Right renal cortex interstitium (tissue), 3 donors: ENCODE results near the gene FOXP3. TPM values are rescaled to one million over a fixed set of nuclear protein-coding genes. Genes with fewer than 3 reads are reported as not detected.
"Not testable (repeated sequence)": the region's sequence is repeated elsewhere in the genome, so short reads cannot be mapped to it uniquely, and the experiment has no call there.

Experiments used
- DNase-seq, 3 donors: peaks; one replicate each; pipeline ENCODE4 v3.0.0-alpha.2; 2013; ENCODE audit warnings: low read depth in 3 of 3, low spot score in 2 of 3
- polyA plus RNA-seq, 3 donors: library from polyadenylated mRNA; unstranded; fragments of 120-200 nt; gene quantifications; one replicate each; pipeline ENCODE4 v1.2.1, GENCODE V29; 2013; ENCODE audit not compliant: insufficient read length in 3 of 3

FOXP3 gene, protein sequence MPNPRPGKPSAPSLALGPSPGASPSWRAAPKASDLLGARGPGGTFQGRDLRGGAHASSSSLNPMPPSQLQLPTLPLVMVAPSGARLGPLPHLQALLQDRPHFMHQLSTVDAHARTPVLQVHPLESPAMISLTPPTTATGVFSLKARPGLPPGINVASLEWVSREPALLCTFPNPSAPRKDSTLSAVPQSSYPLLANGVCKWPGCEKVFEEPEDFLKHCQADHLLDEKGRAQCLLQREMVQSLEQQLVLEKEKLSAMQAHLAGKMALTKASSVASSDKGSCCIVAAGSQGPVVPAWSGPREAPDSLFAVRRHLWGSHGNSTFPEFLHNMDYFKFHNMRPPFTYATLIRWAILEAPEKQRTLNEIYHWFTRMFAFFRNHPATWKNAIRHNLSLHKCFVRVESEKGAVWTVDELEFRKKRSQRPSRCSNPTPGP
- under 1 TPM; 0.76 to 0.82 (median 0.79) TPM for polyA plus RNA-seq

DNA sequence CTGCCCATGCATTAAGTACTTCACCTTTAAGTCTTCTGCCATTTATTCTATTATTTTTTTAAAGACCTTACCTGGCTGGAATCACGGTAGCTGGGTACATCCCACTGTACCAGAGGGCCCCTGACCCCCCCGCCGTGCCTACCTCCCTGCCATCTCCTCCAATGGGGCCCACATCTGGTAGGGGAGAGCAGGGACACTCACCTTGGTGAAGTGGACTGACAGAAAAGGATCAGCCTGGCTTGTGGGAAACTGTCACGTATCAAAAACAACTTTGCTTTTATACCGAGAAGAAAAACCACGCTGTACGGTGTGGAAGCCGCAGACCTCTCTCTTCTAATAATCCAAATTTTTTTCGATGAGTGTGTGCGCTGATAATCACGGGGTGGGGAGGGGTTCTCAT is at the start of gene FOXP3:
Gene FOXP3, minus strand, starts transcription at position 251 of the 400 bp plus-strand sequence. CDS start 6,205 bp downstream, outside the sequence.
- no peak for DNase-seq

DNA sequence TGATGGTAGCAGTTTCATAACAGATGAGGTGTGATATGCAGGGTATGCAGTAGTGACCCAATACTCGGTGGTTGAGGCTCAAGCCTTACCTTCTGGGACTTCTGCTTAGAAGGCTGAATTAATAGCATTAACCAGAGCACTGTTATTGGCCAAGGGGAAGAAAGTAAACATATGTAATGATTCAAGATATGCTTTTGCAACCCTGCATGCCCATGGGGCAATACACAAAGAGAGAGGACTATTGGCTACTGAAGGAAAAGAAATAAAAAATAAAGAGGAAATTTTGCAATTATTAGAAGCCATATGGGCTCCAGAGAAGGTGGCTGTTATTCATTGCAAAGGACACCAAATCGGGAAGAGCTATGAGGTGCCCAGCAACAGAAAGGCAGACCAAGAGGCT is 47.7 kb upstream of the FOXP3 start:
- no peak for DNase-seq

DNA sequence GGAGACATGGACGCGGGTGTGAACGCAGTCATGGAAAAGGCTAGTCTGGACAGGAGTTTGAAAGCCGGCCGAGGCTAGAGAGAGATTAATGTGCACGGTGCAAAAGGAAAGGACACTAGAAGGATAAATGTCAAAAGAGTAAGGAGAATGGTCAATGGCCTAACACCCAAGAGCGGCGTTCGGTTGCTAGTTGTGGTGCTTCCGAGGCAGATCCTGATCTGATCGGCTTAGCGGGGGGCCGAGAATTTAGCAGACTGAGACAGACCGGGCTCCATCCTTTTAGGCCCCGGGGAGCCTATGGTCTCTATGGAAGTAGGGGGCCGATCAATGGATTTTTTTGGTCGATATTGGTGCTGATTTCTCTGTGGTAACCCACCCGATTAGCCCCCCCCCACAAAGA is 45.9 kb upstream of the FOXP3 start:
- no peak for DNase-seq

DNA sequence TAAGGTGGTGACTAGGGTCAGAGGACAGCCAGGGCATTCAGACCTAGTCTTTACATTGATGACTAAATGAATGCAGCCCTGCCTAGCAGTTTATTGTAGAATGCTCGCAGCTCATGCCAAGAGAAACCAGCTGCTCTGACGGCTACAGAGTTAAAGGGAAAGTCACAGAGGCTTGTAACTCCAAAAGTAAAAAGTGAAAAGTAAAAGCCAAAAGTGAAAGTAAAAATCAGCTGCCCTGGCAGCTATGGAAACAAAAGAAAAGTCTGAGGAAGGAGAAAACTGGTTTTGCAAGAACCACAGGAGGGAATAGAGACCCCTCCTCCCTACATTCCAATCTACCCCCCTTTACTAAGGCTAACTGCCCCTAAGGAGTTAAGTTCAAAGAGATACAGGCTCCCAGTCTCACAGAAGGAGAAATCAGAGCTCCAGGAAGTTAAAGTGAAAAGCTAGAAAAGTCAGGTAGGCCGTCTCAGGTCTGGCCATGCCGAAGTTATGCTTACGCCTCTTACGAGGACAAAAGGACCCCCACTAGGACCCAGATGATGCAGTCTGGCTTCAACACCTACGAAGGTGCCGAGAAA is 45.0 kb upstream of the FOXP3 start:
- DNase-seq, result peak in 2 of 3 donors; percentile 10 to 30

DNA sequence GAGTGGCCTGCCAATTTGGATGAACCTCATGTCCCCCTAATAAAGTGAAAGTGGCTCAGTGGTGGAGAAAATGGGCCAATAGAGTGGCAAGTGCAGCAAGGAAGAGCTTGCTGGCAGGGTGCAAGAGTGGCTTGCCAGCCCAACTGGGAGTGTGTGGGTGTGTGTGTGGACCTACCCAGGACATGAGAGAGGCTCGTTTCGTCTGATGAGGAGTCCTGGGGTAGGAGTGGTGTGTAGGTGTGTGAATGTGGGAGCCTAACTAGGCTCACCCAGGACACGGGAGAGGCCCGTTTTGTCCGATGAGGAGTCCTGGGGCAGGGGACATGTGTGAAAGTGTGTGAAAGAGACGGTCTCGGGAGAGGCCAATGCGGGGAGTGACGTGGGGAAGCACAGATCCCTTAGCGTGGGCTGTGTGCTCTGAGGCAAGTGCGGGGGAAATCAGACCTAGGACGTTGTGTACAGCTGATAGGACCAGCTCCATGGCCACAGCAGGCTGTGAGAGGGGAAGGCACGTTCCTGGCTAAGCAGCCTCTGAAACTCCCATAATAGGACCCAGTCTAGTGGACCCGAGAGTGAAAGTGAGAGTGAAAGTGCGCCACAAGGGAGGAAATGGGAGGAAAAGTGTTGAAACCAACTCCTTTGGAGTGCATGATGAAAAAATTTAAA is 44.2 kb upstream of the FOXP3 start:
- DNase-seq, result no peak

DNA sequence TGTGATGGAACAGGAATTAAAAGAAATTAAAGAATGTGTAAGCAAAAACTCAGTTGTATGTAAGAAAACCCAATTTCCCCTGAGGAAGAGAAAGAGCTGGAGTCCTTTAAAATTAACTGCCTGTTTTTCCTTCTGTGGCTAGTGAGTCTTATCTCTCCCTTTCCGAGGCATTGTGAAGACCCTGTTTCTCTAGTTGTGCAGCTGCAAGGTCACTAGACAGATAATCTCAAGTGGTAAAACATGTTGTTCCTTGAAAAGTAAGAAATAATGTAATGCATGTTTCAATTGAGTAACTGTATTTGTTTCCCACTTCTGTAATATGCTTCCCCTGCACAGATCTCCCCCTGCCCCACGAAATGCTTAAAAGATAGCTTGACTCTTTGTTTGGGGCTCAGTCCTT is 43.3 kb upstream of the FOXP3 start:
- not testable (repeated sequence) for DNase-seq

DNA sequence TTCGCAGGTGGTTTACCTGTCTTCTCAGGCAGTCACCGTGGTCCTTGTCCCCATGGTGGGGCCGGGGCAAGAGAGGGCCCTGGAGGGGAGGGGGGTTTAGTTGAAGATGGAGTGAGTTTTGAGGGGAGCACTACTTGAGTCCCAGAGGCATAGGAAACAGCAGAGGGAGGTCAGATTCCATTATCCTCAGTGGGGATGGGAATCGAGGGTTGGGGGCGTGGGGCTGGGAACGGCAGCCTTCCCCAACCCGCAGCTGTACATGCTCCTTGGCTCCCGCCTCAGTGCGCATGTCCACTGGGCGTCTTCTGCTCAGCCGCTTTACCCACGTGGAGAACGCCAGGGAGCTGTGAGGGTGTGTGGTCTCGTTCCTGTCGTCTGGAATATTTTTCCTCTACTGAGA is 38.8 kb upstream of the FOXP3 start, which contains the start of gene GAGE10:
Gene GAGE10, plus strand, starts transcription at position 301 of the 400 bp plus-strand sequence. CDS start 1,214 bp downstream, outside the sequence.
- DNase-seq, result no peak

DNA sequence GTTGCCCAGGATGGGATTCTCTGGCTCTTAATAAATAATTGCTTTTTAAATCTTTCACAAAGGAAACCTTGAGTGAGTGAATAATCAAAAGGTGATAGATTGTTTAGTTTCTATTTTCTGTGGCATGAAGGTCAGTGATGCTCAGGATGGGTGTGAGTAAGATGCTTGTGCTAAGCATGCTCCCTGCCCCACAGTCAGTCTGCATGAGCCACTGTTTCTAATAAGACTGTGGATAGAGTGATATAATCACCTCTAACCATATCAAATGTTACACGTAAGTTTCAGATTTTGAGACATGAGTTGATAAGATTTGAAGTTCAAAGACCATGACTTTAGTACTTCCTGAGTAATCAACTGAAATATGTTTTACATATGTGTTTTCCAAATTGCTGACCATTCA is 36.2 kb upstream of the FOXP3 start:
- DNase-seq, result no peak

DNA sequence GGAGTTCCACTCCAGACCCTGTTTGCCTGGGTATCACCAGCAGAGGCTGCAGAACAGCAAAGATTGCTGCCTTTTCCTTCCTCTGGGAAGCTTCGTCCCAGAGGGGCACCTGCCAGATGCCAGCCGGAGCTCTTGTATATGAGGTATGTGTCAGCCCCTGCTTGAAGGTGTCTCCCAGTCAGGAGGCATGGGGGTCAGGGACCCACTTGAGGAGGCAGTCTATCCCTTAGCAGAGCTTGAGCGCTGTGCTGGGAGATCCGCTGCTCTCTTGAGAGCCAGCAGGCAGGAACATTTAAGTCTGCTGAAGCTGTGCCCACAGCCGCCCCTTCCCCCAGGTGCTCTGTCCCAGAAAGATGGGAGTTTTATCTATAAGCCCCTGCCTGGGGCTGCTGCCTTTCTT is 34.8 kb upstream of the FOXP3 start:
- not testable (repeated sequence) for DNase-seq

DNA sequence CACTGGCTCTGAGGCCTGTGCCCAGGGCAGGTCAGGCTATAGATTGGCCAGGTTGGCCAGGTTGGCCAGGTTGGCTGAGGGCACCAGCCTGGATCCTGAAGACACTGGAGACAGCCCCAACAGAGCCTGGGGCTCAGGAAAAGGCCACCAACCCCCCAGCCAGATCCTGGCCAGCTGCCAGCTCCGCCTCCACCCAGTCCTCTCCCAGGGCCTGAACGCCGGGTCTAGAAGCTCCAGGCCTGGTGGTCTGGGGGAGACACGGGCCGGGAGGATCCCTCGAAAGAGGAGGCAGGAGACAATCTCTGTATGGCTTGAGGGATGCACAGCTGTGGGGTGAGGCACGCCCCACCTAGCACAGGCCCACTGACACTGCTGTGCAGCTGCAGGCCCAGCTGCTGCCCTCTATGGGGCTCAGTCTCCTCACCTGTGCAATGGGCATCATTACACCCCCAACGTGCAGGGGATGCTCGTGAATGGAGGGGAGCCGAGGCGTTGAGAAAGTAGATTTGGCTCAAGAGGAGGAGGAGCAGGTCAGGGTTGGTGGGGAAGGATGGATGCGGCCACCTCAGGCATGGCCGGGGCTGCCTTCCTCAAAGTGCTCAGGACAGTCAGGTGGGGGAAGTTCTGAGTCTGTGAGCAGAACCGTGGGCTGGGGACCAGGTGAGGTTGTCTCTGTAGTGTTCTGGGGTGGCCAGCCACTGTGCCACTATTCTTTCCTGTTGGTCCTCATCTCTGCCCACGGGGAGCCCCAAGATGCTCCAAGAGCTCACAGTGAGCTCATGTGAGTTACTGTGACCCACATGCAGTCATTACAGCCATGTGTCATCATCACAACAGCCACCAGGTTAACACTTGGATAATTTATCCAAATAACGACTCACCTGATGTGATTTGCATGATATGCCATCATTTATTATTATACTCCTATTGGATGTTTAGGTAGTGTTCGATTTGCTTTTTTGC is 28.2 kb upstream of the FOXP3 start:
- no peak for DNase-seq

DNA sequence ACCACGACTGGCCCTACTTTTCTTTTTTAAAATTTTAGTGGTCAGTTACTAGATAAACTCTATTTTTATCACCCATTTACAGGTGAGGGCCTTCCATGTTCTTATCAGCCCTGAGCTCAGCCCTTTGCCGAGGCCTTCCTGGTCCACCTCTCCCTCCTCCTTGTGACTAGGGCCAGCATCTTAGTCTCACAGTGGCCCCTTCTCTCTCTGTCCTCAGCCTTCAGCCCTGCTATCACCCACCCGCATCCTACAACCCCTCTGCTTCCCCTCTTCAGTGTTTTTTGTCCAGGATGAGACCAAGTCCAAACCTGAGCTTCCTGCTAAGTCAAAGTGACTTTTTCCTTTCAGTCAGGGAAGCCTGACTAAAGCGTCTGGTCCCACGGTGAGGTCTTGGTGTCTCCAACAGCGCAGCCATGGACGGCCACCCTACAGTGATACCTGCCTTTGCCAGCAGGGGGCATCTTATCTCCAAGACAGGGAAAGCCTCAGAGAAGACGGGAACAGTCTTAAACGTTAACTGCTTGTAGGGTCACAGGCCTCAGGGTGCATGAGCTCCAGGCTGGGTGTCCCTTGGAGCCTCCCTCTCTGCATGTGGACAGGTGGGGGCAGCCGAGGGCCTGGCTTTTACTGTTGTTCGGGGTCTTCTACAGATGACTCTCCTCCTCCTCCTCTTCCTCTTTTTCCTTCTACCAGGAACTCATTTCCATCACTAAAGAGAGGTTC is 27.3 kb upstream of the FOXP3 start:
- no peak for DNase-seq

DNA sequence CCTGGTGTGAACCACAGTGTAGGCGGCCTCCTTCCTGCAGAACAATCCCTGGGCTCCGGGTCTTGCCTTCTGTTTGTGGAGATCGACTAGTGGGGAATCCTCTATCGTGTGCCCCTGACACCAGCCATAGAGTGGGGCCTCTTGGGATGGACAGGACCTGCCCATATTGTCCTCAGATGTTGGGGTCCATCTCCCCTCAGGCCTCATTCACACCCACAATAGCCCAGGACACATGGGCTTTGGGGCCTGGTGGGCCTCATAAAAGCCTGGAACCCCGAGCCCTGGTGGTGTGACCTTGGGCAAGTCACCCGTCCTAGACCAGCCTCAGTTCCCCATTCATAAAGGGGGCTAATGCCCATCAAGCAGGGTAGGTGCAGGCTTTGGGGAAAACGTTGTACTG is 25.7 kb upstream of the FOXP3 start:
- no peak for DNase-seq

DNA sequence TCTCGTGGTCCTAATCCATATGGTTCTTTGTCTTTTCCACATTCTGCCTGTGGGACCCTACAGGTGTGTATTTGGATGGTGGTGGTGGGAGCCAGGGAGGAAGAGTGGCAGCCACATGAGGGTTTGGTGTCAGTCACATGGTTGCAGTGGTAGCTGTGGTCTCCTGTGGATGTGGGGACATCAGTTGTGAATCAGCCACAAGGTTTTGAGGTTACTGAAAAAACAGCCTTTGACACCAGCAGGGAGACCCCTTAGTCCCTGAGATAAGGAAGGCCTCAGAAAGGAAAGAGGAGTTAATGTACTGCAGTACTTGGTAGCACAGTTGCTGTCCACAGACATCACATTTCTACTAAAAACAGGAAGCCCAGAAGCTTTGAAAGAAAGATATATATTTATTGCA is 23.2 kb upstream of the FOXP3 start:
- DNase-seq, result no peak

DNA sequence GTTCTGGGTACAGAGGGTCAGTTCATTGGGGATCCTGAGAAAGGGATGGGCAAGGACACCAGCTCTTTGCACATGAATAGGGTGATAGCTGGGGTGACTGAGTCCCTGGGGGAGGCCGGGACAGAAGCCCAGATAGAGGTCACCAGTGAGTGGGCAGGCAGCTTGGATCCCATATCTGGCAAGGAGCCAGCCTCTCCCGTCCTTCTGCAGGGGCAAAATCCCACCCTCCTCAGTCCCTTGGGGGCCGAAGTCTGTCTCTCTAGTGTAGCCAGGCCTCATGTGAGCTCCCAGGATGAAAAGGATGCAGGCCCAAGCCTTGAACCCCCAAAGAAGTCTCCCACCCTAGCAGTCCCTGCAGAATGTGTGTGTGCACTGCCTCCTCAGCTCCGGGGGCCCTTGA is 22.1 kb upstream of the FOXP3 start:
- no peak for DNase-seq

DNA sequence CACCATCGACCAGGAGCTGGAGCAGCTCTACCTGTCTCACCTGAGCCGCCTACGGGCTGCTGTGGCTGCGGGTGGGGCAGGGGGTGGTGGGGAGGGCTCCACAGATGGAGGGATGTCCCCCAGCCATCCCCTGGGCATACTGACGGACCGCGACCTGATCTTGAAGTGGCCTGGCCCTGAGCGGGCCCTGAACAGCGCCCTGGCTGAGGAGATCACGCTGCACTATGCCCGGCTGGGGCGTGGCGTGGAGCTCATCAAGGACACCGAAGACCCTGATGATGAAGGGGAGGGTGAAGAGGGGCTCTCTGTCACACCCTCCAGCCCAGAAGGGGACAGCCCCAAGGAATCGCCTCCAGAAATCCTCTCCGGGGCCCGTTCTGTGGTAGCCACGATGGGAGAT is 21.6 kb upstream of the FOXP3 start:
- DNase-seq, result no peak

DNA sequence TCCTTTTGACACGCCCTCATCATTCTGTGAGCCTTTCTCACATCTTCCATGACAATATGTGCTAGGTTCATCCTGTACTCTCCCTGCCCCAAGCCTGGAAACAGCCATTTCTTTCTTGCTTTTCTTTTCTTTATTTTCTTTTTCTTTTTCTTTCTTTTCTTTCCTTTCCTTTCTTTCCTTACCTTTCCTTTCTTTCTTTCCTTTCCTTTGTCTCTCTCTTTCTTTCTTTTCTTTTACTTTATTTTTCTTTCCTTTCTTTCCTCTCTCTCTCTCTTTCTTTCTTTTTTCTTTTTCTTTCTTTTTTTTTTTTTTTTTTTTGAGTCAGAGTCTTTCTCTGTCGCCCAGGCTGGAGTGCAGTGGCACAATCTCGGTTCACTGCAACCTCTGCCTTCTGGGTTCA is 19.7 kb upstream of the FOXP3 start:
- no peak for DNase-seq

DNA sequence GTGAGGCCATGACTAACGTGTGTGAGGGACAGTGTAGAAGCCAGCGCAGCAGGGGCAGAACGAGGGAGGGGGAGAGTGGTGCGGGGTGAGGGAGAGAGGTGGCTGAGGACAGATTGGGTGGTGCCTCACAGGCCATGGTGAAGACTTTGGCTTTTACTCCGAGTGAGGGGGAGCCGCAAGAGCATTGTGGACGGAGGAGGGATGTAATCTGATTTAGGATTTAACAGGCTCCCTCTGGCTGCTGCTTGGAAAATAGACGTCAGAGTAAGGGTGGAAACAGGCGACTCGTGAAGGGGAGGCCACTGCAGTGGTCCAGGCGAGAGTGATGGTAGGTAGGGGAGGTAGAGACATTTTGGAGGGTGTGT is 18.1 kb upstream of the FOXP3 start:
- no peak for DNase-seq

DNA sequence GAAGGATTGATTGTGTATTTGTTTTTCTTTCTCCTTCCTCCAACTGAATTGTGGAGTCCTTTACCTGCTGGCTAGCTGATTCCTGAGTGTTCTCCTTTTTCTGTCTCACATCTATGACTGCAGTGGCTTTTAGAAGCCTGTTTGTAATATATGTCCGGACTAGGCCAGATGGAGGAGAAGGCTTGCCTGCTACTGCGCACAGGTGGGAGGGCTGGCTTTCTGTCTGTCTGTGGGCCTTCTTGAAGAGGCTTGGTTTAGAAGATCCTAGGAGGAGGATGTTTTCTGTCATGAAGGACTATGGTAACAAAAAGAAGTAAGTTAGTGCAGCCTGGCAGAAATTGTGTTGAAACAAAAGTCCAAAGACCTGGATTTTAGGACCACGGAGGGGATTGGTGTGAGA is 13.6 kb upstream of the FOXP3 start:
- DNase-seq, result no peak

DNA sequence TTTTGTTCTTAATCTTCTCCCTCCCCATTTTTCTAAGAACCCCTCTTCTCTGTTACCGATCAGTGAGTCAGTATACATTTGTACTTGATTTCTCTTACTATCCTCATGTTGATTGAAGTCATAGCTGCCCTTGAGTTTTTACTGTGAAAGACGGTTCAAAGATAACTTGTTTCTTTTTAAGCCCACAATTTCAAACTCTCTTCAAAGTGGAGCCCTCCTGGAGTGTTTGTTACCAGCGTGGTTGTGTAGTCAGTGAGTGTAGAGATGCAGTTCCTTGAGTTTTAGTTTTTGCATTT is 13.0 kb upstream of the FOXP3 start:
- no peak for DNase-seq
